Esophagus squamous epithelium (tissue), 5 donors: ENCODE measurements around the gene BLVRB. TPM values are rescaled to one million over a fixed set of nuclear protein-coding genes. Genes with fewer than 3 reads are reported as not detected.
A peak's percentile ranks its signal among the peaks of the same experiment; 100 is the strongest.

Experiments used
- DNase-seq: peaks from one replicate; lab custom pipeline; 2025; lab: John Stamatoyannopoulos, UW
- H3K27ac ChIP-seq, 4 donors: fragments of 200-600 bp; sonication (generic); one replicate each; pipeline ENCODE4 v1.5.1; 2016 to 2019; ENCODE audit warnings: mild to moderate bottlenecking in 1 of 4
- H3K27me3 ChIP-seq, 4 donors: fragments of 200-600 bp; sonication (generic); 1 replicate in 3 of 4; 2 replicates in 1 of 4; pipeline versions ENCODE4 v1.5.1 to v1.6.0; 2017 to 2021; ENCODE audit warnings: antibody characterized with exemption in 1 of 4
- H3K36me3 ChIP-seq, 3 donors: fragments of 200-600 bp; sonication (generic); one replicate each; pipeline ENCODE4 v1.5.1; 2016 to 2019
- H3K4me1 ChIP-seq, 3 donors: fragments of 200-600 bp; sonication (generic); one replicate each; pipeline ENCODE4 v1.5.1; 2017 to 2019
- H3K4me3 ChIP-seq, 4 donors: fragments of 200-600 bp; sonication (generic); 1 replicate in 3 of 4; 2 replicates in 1 of 4; pipeline ENCODE4 v1.5.1; 2016 to 2019; ENCODE audit warnings: mild to moderate bottlenecking in 2 of 4, moderate library complexity in 1 of 4
- H3K9me3 ChIP-seq, 3 donors: fragments of 200-600 bp; sonication (generic); one replicate each; pipeline ENCODE4 v1.5.1; 2016 to 2019
- POLR2A ChIP-seq, 4 donors: fragments of 450-650 bp; IDR thresholded peaks; one replicate each; pipeline ENCODE4 v1.6.1; 2017; ENCODE audit warnings: antibody characterized with exemption in 4 of 4, mild to moderate bottlenecking in 4 of 4, moderate library complexity in 3 of 4
- WGBS, 2 donors: methylation state at CpG; one replicate each; pipeline ENCODE4 v1.1.5; 2018; 5-methylcytosine and 5-hydroxymethylcytosine counted together
- intact Hi-C: fragments of 100-400 bp; cut with DNase I; formaldehyde crosslinking; loops from one replicate; pipeline ENCODE4 v1.15.0; 2022
- total RNA-seq, 4 donors: library from RNA; depleted of rRNA; stranded (reverse); fragments of >200 nt; gene quantifications; one replicate each; pipeline ENCODE4 v1.1.0, GENCODE V29; 2016
- TF ChIP-seq, protein P1 (sequence below), 6 experiments: fragments of 450-650 bp in 4 of 6; fragments of 200-600 bp in 2 of 6; sonication (generic) in 2 of 6; IDR thresholded peaks; one replicate each; pipeline ENCODE4 v1.5.1; 2016 to 2019; ENCODE audit warnings: antibody characterized with exemption in 6 of 6, mild to moderate bottlenecking in 4 of 6, moderate library complexity in 4 of 6
- donor health status: DM: yes; HTN: yes; CAD: no.

The BLVRB gene
- total RNA-seq, 4 donors from 2014 or later = 177 to 283 (median 236) TPM

DNA sequence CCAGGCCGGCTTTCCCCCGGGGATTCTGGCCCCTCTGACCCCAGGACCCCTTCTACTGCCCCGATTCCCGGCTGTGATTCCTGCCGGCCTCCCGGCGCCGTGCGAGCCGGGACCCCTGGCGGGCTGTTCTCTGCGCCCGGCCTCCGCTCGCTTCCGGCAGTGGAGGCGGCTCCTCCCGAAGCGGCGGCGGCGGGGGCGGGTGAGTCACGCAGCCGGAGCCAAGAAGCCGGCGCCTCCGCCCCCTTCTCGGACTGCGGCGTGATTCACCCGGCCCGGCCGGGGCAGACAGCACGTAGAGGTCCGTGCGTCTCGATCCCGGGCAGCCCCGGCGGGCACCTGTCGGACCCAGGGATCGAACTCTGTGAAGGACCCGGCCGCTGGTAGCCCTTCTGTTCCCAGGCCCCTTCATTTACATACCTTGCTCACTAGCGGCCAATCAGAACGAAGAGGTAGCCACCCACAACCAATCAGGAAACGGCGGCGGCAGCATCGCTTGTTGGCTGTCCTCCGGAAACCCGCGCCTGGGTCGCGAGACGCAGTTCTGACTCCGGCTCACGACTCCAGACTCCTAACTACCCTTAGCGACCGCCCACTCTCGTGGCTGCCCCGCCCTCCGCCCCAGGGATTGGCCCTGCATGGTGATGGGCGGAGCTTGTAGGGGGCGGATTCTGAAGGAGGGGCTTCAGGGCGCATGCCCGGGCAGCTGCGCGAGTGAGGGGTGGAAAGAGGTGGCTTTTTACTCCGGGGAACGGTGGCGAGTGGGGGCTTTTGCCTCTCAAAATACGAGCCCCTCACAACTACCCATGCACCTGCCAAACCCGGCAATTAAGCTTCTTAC, 39.9 kb downstream of the BLVRB start, which contains the start of gene SERTAD1:
Gene SERTAD1, minus strand, starts transcription at position 543 of the 838 bp plus-strand sequence. CDS start 2,446 bp downstream, outside the sequence.
- 0% methylated on average over 13 to 17 of the region's 75 CpGs for WGBS, 2 donors
- TF ChIP-seq, protein P1, sequence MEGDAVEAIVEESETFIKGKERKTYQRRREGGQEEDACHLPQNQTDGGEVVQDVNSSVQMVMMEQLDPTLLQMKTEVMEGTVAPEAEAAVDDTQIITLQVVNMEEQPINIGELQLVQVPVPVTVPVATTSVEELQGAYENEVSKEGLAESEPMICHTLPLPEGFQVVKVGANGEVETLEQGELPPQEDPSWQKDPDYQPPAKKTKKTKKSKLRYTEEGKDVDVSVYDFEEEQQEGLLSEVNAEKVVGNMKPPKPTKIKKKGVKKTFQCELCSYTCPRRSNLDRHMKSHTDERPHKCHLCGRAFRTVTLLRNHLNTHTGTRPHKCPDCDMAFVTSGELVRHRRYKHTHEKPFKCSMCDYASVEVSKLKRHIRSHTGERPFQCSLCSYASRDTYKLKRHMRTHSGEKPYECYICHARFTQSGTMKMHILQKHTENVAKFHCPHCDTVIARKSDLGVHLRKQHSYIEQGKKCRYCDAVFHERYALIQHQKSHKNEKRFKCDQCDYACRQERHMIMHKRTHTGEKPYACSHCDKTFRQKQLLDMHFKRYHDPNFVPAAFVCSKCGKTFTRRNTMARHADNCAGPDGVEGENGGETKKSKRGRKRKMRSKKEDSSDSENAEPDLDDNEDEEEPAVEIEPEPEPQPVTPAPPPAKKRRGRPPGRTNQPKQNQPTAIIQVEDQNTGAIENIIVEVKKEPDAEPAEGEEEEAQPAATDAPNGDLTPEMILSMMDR (IDR thresholded peaks at IDR 0.05) = peak; percentile 39 to 76 (median 70)
- TF ChIP-seq POLR2A (IDR thresholded peaks at IDR 0.05) = peak in 3 of 4 donors; percentile 94 to 99 (median 98)
- intact Hi-C loops = loop anchor here (10.0 kb wide), 1 partner anchor 179 kb away; the partner anchor contains the start of gene LTBP4

DNA sequence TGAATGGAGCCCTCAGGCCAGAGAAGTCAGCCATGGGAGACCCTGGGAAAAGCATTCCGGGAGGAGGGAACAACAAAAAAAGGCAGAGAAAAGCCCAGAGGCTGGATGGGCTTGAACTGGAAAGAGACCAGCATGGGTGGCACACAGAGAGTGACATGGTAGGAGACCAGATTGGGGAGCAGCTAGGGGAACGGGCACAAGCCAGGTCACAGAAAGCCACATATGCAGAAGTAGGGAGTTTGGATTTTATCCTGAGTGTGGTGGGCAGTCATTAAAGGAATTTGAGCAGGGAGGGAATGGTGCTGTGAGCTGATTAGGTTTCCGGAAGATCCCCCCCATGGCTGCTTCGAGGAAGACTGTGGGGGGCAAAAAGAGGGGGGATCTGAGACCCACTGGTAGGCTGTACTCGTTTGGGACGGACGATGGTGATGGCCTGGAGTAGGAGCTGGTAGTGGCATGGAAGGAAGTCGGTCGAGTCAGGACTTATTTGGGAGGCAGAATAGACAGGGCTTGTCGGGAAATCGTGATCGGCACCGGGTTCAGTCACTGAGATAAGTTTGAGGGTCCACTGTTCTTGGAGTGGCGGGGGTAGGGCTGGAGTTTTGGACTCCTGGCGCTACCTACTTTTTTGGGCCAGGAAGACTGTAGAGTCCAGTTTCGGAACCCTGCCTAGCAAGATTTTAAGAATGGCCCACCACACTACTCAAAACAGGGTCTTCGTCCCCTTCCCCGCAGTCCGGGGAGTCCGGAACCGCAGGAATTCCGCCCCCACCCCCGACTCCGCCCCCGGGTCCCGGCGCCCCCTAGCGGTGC, 40.7 kb downstream of the BLVRB start:
- TF ChIP-seq, protein P1 (IDR thresholded peaks at IDR 0.05) = peak in 1 of 6 experiments; percentile 81
- no peak for TF ChIP-seq POLR2A (IDR thresholded peaks at IDR 0.05)
- Histone ChIP-seq H3K36me3 (peaks cover 0 to 13% (median 7%) of the 10 kb centered on the region in 3 donors), H3K27ac (peak overlapping the region; percentile 99 to 100 (median 100)), H3K27me3 (no peaks in the 10 kb centered on the region), H3K4me1 (peaks cover 20 to 65% (median 42%) of the 10 kb centered on the region in 3 donors), H3K9me3 (no peaks in the 10 kb centered on the region), H3K4me3 (peak overlapping the region; percentile 77 to 95 (median 94))
- no peak for DNase-seq
- intact Hi-C loops = loop anchor here (10.0 kb wide), 1 partner anchor 180 kb away; the partner anchor contains the start of gene LTBP4
- 1 to 2% methylated on average over 15 to 18 of the region's 28 CpGs for WGBS, 2 donors

More for the DNA sequence above, 39.9 kb downstream of the BLVRB start, which contains the start of gene SERTAD1:
- H3K27ac ChIP-seq = peak within 1 kb of the TSS; percentile 99 to 100 (median 100)
- H3K4me3 ChIP-seq = peak within 1 kb of the TSS; percentile 77 to 95 (median 94)
- no peaks in the 10 kb centered on the region for H3K27me3 ChIP-seq
- H3K4me1 ChIP-seq = peaks cover 15 to 57% (median 38%) of the 10 kb centered on the region in 3 donors
- H3K36me3 ChIP-seq = peaks cover 0 to 13% (median 7%) of the 10 kb centered on the region in 3 donors
- peak; percentile 96 for DNase-seq
- no peaks in the 10 kb centered on the region for H3K9me3 ChIP-seq

DNA sequence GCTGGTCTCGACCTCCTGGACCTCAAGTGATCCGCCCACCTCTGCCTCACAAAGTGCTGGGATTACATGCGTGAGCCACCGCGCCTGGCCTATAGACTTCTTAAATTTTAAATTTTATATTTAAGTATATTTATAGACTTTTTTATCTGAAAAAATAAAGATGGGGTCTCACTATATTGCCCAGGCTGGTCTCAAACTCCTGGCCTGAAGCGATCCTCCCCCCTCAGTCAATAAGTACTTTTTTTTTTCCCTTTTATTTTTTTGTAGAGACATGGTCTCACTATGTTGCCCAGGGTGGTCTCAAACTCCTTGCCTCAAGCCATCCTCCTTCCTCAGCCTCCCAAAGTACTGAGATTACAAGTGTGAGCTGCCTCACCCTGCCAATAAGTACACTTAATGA, 41.6 kb downstream of the BLVRB start:
- 87 to 96% methylated on average over 6 of the region's 6 CpGs for WGBS, 2 donors
- H3K4me1 ChIP-seq = peaks cover 20 to 64% (median 42%) of the 10 kb centered on the region in 3 donors
- H3K36me3 ChIP-seq = peaks cover 0 to 13% (median 7%) of the 10 kb centered on the region in 3 donors
- peak overlapping the region in 3 of 4 donors; percentile 99 to 100 (median 99) for H3K27ac ChIP-seq
- H3K4me3 ChIP-seq = peak overlapping the region in 3 of 4 donors; percentile 93 to 95 (median 94)
- intact Hi-C loops = loop anchor here (10.0 kb wide), 1 partner anchor 181 kb away; the partner anchor contains the start of gene LTBP4
- H3K9me3 ChIP-seq = no peaks in the 10 kb centered on the region
- TF ChIP-seq POLR2A (IDR thresholded peaks at IDR 0.05) = no peak
- TF ChIP-seq, protein P1 (IDR thresholded peaks at IDR 0.05) = no peak
- H3K27me3 ChIP-seq = no peaks in the 10 kb centered on the region
- no peak for DNase-seq

DNA sequence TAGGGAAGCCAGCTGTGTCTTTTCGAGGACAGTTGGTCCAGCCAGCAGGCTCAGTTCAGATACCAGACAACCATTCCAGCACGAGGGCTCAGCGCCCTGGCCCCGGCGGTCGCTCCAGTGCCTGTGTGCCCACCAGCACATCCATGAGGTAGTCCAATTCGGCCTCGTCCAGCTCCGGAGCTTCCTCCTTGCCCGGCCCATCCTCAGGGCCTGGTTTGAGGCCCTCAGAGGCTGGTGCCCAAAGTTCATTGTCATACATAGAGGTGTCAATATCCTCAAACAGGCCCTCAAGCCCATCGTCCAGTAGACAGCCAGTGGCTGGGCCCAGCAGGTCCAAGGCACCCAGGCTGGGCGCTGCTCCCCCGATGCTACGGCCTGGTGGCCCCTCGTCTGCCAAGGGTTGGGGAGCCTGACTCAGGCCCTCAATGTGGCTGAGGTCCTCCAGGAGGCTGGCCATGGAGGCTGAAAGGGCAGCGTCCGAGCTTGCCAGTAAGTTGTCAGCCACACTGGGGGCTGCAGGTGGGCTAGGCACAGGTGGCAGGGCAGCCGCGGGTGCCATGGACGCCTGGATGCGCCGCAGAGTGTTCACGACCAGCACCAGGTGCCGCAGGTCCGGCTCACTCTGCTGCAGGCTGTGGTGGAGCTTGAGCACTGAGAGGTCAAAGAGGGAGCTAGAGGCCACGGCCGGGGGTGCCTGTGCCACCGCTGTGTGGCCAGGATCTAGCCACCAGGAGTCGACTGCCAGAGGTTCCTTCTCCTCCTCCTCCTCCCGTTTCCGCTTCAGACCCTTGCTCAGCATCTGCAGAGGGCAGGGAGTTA, 42.6 kb downstream of the BLVRB start:
- H3K9me3 ChIP-seq = no peaks in the 10 kb centered on the region
- TF ChIP-seq, protein P1 (IDR thresholded peaks at IDR 0.05) = no peak
- no peak for TF ChIP-seq POLR2A (IDR thresholded peaks at IDR 0.05)
- no peak overlapping the region for H3K4me3 ChIP-seq
- 73 to 81% methylated on average over 10 to 18 of the region's 31 CpGs for WGBS, 2 donors
- H3K4me1 ChIP-seq = peaks cover 20 to 61% (median 42%) of the 10 kb centered on the region in 3 donors
- H3K36me3 ChIP-seq = peaks cover 0 to 13% (median 7%) of the 10 kb centered on the region in 3 donors
- DNase-seq = no peak
- H3K27ac ChIP-seq = peak overlapping the region; percentile 64 to 100 (median 100)
- H3K27me3 ChIP-seq = no peaks in the 10 kb centered on the region
- intact Hi-C loops = loop anchor here (10.0 kb wide), 1 partner anchor 182 kb away; the partner anchor contains the start of gene LTBP4
